HG03175 (cell line): ENCODE measurements around the gene EDN2.

Experiments used
- ATAC-seq: cut with Tn5 transposase; IDR thresholded peaks from one replicate; pipeline ENCODE4 v1.9.1; 2021; ENCODE audit warnings: mild to moderate bottlenecking, moderate library complexity; ENCODE audit not compliant: unreplicated experiment

The EDN2 gene

DNA sequence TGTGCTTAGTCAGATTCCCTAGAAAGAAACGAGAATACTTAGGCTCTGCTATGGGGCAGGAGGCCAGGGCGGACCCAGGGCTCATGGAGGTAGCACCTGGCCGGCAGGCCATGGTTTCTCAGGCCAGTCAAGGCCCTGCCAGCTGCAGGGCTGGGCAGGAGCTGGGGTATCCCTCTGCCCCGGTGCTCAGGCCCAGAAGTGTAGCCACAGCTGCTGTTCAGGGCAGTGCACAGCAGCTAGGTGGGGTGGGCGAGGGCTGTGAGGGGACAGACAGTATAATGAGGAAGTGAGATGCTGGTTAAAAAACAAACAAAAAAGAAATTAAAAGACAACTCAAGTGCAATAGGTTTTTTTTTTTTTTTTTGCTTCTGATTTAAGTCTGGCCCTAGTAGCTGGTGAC is 34.0 kb upstream of the EDN2 start:
- ATAC-seq = no peak

- ATAC-seq = no peak
These were observed 32.6 kb upstream of the EDN2 start for GRCh38 chr1:41517062-41517438.

DNA sequence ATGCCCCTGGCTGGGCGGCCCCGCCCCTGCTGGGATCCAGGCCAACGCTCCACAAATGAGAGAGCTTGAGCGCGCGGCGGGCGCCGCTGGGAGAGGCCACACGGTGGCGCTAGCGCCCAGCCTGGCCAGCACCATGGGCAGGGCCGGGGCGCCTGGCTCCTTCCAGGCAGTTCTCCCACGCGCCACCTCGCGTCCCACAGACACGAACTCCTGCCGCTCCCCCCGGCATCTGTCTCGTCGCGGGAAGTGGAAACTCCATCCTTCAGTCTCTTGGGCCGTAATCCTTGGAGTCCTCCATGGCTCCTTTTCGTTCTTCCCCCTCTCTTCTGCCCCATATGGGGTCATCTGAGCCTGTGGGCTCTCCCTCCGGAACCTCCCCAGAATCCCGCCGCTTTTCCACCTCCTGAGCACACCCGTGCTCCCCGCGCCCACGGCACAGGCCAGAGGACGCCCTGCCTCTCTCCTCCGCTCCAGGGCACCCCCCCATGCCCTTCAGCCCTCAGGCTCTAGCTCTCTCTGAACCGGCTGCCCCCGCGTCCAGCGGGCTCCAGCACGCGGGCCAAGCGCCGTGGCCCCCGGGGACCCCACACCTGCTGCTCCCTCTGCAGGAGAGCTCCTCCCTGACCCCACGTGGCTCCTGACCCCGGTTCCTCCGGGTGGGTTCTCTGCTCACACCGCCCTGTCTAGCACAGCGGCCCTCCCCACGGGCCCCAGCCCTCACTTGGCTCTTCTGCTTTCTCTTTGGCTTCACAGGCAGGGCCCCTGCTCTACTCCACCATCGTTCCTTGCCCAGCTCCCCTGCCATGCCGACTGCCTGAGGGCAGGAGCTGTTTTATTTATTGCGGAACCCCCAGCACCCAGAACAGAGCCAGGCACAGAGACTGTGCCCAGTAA is 31.9 kb upstream of the EDN2 start:
- peak; percentile 77 for ATAC-seq

DNA sequence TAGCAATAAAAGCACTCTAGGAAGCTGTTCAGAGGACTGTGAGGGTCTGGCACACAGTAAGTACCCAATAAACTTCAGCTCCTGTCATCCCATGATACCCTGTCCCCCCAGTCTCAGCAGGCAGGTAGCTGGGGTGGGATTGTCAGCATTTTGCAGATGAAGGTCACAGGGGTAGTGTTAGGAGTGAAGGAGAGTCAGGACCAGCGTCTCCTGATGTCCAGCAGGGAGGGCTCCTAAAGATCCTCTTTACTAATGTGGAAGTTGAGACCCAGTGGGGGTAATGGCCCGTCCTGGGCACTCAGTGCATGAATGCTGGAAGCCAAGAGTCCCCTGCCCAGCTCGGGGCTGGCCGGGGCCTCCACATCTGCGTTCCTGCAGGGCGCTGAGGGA is 31.3 kb upstream of the EDN2 start:
- no peak for ATAC-seq

DNA sequence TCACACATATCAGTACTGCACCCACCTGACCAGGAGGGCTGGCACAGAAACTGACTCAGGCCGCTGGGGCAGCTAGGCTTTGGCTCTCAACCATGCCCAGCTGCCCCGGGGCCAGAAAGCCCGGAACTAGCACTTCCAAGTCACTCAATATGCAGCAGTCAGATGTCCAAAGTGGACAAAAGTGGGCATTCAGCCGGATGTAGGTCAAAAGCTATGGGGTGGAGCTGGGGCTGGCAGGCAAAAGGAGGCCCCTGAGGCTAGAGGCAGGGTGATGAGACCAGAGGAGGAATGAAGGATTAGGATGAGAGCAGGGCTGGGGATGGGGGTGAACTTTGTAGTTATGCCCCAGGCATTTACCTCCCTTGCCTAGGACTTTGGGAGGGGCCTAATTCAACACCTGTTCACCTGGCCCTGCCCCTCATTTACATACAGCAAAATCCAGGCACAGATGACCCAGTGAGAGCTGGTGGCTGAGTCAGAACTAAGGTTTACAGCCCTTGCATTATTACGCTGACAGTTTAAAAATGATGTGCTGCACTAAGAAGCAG is 30.7 kb upstream of the EDN2 start:
- ATAC-seq = no peak

DNA sequence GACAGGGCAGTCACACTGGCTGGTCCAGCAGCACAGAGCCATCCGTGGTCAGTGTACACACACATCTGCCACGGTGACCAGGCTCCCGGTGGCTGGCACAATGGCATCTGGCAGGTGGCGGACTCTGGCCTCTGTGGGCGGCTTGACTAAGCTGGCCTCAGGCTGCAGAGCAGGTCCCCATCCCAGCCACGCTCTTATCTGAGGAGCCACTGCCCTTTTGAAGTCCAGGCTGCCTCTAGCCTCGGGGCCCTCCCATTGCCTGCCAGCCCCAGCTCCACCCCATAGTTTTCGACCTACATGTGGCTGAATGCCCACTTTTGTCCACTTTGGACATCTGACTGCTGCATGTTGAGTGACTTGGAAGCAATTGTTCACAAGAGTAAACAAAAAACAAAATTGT is 29.9 kb upstream of the EDN2 start:
- no peak for ATAC-seq

GRCh38 chr1:41513383-41513735 is 28.9 kb upstream of the EDN2 start:
- no peak for ATAC-seq

DNA sequence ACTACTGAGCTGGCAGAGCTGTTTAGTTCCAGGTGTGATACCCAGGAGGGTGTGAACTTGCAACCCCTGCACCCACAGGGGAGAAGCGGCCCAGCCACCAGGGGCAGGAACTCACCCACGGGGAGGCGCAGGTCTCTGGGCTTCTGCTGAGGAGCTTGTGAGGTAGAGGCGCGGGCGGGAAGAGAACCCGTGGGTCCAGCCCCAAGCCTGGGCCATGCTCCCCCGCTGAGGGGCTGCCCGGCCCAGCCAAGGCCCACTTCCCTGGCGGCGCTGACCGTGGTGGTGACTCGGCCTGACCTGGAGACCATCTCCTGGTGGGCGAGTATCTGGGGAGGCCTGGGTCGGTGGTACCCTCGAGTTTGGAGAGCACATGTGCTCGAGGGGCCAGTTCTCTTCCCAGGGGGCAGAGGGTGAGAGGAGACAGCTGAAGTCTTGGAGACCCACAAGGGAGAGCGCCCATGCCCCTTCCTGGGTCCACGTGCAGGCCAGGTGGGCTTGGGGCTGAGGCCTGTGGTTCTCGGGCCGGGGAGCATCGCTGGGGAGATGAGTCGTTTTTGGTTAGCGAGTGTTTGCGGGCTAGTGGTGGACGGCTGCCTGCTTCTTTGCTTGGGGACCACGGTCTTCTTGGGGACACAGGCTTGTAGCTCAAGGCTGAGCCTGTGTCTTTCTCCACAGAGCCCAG is 28.4 kb upstream of the EDN2 start:
- ATAC-seq = no peak

DNA sequence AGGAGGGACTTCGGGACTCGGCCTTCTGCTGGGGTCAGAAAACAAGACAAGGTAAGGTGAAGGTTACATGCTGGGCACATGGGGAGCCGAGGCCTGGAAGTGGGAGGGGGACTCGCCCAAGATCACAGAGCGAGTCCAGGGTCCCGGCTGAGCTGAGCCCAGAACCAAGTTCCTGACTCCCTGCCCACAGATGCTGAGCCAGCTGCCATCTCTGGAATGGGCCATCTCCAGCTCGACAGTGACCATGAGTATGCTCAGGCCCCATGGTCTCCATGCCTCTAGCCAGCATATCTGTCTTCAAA is 26.7 kb upstream of the EDN2 start:
- ATAC-seq = no peak

DNA sequence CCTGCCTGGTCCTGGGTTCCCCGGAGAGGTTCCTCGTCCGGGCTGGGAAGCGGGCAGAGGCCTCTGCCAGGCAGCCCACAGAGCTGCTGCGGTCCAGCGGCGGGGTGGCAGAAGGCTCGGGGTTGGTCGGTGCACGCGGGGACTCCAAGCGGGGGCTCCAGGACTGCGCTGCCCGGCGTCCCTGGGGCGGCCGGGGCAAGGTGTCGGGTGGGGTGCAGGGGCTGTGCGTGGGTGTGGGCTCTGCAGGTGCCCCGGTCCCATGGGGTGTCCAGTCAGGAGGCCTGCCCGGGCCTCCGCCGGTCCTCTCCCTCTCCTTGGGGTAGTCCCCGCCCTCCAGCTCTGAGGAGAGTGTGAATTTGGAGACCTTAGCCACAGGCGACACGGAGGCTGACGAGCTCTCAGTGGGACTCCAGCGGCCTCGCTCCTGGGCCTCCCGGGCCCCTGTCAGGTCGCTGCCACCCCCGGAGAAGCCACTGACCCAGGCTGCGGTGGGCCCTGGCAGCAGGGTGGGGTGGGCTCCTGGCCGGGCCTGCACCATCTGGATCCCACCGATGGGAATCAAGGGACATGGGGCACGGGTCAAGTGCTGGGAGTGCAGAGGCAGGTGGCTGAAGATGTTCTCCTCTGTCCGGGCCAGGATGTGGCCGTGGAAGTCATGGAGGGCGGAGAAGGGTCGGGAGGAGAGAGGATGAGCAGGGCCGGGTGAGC is 26.2 kb upstream of the EDN2 start:
- no peak for ATAC-seq

DNA sequence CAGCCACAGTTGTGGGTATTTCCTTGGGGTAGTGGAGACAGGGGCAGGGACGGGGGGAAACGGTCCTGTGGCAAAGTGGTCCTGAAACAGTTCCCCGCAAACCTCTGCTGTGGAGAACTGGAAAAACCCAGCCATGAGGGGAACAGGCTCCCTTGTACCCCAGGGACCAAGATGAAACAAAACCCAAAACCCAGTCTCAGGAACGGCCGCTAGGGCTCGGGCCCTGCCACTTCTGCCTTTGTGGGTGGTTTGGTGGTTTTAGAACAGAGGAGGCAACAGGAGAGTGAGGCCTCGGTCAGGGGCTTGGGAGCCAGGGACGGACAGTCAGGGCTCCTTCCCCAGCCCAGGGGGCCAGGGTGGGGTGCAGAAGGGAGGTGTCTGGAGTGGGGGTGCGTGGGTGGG is 24.8 kb upstream of the EDN2 start:
- no peak for ATAC-seq

DNA sequence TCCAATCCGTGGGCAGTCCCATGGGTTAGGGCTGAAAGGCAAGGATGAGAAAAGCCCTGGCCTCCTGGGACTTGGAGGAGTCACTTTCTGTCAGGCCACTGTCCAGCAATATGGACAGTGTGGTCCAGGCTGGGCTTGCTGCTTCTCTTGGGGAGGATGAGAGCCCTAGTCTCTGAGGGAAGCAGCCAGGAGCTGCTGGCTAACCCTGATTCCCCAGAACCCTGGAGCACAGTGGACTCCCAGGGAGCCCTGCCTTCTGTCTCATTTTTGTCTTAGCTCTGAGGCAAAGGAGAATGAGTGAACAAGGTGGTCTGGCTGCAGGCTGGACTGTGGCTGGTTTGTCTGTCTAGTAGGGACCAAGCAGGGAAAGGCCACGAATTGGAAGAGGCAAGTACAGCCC is 23.8 kb upstream of the EDN2 start:
- no peak for ATAC-seq

- ATAC-seq = no peak
These were observed 23.4 kb upstream of the EDN2 start for GRCh38 chr1:41507836-41508235.

GRCh38 chr1:41507110-41507720 is 22.7 kb upstream of the EDN2 start:
- no peak for ATAC-seq

DNA sequence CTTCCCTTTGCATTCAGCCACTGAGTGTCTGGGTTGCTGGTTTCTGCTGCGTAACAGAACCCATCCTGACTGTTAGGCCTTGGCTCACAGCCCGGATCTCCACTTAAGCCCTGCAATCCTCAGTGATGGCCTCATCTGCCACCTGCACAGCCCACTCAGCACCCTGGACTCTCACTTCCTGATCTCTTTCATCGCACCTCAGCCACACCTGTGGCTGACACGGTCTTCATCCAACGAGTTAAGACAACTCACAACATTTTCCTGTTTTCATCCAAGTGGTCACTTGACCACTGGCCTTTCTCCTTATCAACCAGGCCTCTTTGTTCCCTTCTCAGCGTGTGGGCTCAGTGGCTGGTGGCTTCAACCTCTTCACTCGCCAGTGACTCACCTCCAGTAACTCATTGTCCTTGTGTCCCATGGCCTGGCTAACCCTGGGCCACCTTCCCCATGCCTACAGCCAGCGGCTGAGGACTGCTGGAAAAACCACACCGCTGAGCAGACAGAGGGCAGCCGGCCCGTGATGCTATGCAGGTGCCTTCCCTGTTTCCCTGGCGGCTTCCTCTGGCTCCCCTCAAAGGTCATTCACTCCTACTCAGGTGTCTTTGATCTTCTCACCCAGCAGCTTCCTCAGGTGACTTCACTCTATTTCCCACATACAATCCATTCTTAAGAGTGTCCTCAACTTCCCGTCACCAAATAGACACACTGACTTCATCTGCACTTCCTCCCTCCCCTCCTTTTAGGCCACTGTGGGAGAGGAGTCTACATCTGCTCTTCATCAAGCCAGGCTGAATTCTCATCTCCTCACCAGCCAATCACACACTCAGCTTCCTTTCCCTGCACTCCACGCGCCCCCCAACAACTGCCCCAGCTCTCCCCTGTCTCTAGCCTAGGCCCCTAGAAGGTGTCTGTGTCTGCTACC is 19.9 kb upstream of the EDN2 start:
- no peak for ATAC-seq

DNA sequence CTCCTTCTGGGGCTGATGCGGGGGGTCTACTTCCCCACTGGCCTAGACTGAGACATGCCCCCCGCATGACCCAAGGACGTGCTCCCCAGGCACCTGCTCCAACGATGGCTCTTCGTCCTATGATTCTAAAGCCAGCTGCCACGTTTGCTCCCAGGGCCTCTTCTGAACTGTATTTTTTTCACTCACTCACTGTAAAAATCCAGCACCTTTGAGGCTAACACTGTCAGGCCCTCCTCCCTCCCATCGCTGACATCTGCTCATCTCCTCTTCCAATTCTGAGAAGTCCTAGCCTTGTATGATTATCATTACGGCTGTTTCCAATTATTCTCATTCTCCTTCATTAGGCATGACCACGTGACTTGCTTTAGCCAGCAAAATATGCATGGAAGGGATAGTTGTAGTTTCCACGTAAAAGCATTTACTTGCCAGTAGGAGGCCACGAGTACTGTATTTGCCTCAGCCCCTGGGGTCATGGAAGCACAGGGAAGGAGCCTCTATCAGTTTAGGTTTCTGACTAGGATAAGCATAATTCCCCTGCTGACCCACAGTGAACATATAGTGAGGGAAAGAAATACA is 19.1 kb upstream of the EDN2 start:
- ATAC-seq = no peak

- ATAC-seq = no peak
These were observed 18.4 kb upstream of the EDN2 start for GRCh38 chr1:41502912-41503311.

DNA sequence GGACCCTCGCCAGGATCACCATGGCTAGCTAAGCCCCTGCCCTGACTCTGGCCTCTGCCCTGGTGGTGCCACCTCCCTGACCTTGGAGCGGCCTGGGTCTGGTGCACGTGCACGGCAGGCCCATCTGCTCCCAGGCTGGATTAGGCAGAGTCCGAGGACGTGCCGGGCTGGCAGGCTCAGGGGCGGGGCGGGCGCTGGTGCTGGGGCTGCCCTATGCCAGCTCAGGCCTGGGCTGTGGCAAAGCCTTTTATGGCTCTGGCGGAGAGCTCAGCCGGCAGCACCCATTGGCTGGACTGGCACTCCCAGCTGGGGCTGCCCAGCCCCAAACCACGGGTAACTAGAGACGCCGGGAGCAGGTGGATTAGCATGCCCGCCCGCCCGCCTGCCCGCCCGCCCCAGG is 17.1 kb upstream of the EDN2 start:
- no peak for ATAC-seq

DNA sequence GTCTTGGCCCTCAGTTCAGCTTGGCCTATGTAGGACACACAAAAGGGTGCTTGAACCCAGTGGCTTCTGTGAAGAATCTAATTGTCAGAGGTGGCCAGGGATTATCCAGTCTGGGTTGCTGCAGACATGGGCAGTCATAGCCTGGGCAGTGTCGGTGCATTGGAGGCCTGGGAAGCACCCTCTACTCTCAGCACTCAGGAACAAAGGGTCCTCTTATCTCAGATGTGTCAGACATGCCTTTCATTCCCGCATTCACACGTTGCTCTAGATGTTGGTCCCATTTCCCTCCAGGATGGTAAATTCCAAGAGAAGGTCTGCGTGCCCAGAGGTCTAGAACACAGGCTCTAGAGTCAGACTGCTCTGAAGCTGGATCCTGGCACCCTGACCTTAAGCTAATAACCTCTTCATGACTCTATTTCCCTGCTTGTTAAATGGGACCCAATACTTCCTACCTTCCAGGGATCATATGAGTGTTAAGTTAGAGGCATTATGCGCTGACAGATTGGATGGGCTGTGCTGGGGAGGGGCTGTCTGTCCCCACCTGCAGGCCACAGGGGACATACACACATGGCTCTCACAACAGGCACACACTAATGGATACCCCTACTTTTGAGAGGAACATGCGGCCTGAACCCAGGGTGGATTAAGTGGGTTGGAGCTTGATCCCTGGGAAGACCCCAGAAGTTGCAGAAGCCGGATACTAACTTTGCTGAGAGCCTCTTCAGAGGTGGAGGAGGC is 16.5 kb upstream of the EDN2 start:
- no peak for ATAC-seq
